PC-3 (cell line): ENCODE data around the gene LYZ.

ENCODE experiments used
- EZH2 ChIP-seq: fragments of 300-600 bp; sonication (generic); IDR thresholded peaks from one replicate; pipeline ENCODE4 v1.6.1; 2017; ENCODE audit warnings: antibody characterized with exemption, mild to moderate bottlenecking, low read length; ENCODE audit not compliant: unreplicated experiment
- TF ChIP-seq, protein P1 (sequence below): fragments of 300-600 bp; sonication (generic); conservative IDR thresholded peaks from 2 replicates; pipeline ENCODE4 v1.5.1; 2017; ENCODE audit warnings: antibody characterized with exemption, low read depth, mild to moderate bottlenecking, low read length

- TF ChIP-seq, protein P1, sequence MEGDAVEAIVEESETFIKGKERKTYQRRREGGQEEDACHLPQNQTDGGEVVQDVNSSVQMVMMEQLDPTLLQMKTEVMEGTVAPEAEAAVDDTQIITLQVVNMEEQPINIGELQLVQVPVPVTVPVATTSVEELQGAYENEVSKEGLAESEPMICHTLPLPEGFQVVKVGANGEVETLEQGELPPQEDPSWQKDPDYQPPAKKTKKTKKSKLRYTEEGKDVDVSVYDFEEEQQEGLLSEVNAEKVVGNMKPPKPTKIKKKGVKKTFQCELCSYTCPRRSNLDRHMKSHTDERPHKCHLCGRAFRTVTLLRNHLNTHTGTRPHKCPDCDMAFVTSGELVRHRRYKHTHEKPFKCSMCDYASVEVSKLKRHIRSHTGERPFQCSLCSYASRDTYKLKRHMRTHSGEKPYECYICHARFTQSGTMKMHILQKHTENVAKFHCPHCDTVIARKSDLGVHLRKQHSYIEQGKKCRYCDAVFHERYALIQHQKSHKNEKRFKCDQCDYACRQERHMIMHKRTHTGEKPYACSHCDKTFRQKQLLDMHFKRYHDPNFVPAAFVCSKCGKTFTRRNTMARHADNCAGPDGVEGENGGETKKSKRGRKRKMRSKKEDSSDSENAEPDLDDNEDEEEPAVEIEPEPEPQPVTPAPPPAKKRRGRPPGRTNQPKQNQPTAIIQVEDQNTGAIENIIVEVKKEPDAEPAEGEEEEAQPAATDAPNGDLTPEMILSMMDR: no peak
- no peak for TF ChIP-seq EZH2
Measured at GRCh38 chr12:69389831-69390230, 41.6 kb downstream of the LYZ start.
